Liver (tissue), 9 donors: ENCODE results near the gene PSMC4. TPM values are rescaled to one million over a fixed set of nuclear protein-coding genes. Genes with fewer than 3 reads are reported as not detected.
A peak's percentile ranks its signal among the peaks of the same experiment; 100 is the strongest.

Experiments used
- DNase-seq: peaks from one replicate; pipeline ENCODE4 v3.0.0-alpha.2; 2017; ENCODE audit warnings: low spot score
- H3K27ac ChIP-seq, 2 donors: one replicate each; pipeline ENCODE4 v1.7.0; 2013; ENCODE audit warnings: inconsistent platforms in 2 of 2, low read length in 2 of 2, control low read depth in 1 of 2, low read depth in 1 of 2, mild to moderate bottlenecking in 1 of 2
- H3K27me3 ChIP-seq, 4 donors: one replicate each; pipeline versions ENCODE4 v1.6.1 to v1.7.0; 2013; ENCODE audit warnings: low read length in 3 of 4, inconsistent platforms in 1 of 4, mild to moderate bottlenecking in 1 of 4, moderate library complexity in 1 of 4; ENCODE audit not compliant: control insufficient read depth in 4 of 4, insufficient read depth in 4 of 4
- H3K36me3 ChIP-seq, 4 donors: one replicate each; pipeline versions ENCODE4 v1.6.1 to v1.7.0; 2013; ENCODE audit warnings: low read length in 3 of 4, mild to moderate bottlenecking in 3 of 4, low read depth in 1 of 4, moderate library complexity in 1 of 4; ENCODE audit not compliant: control insufficient read depth in 4 of 4, insufficient read depth in 3 of 4
- H3K4me1 ChIP-seq, 4 donors: one replicate each; pipeline versions ENCODE4 v1.6.1 to v1.7.0; 2013; ENCODE audit warnings: low read length in 3 of 4, mild to moderate bottlenecking in 3 of 4, moderate library complexity in 1 of 4; ENCODE audit not compliant: control insufficient read depth in 4 of 4, insufficient read depth in 4 of 4
- H3K4me3 ChIP-seq, 3 donors: one replicate each; pipeline versions ENCODE4 v1.6.1 to v1.7.0; 2013; ENCODE audit warnings: low read length in 3 of 3, control low read depth in 1 of 3, low read depth in 1 of 3, mild to moderate bottlenecking in 1 of 3
- H3K9ac ChIP-seq, 2 donors: one replicate each; pipeline ENCODE4 v1.7.0; 2013; ENCODE audit warnings: low read length in 2 of 2, mild to moderate bottlenecking in 2 of 2, moderate library complexity in 2 of 2, control low read depth in 1 of 2, low read depth in 1 of 2
- H3K9me3 ChIP-seq, 4 donors: one replicate each; pipeline versions ENCODE4 v1.6.1 to v1.7.0; 2013; ENCODE audit warnings: low read length in 3 of 4; ENCODE audit not compliant: control insufficient read depth in 4 of 4
- ATF3 ChIP-seq: IDR thresholded peaks from 2 replicates; pipeline ENCODE4 v1.6.1; 2016; ENCODE audit warnings: antibody characterized with exemption
- CTCF ChIP-seq: fragments of 150-350 bp; IDR thresholded peaks from 2 replicates; pipeline ENCODE4 v1.5.1; 2017; ENCODE audit warnings: improper control_type of control experiment, low read depth, low read length; ENCODE audit not compliant: missing input control
- EGR1 ChIP-seq, 2 donors: IDR thresholded peaks; 2 replicates each; pipeline ENCODE4 v1.6.1; 2016 to 2018; ENCODE audit warnings: antibody characterized with exemption in 2 of 2, low read depth in 2 of 2
- FOXA1 ChIP-seq: IDR thresholded peaks from 2 replicates; pipeline ENCODE4 v1.6.1; 2016; ENCODE audit warnings: antibody characterized with exemption
- FOXA2 ChIP-seq: IDR thresholded peaks from 2 replicates; pipeline ENCODE4 v1.6.1; 2016; ENCODE audit warnings: antibody characterized with exemption
- GABPA ChIP-seq, 2 donors: IDR thresholded peaks in 1 of 2; conservative IDR thresholded peaks in 1 of 2; 2 replicates each; pipeline ENCODE4 v1.6.1; 2016; ENCODE audit warnings: antibody characterized with exemption in 2 of 2, mild to moderate bottlenecking in 1 of 2, moderate library complexity in 1 of 2
- HNF4A ChIP-seq, 2 donors: conservative IDR thresholded peaks; 2 replicates each; pipeline ENCODE4 v1.6.1; 2016; ENCODE audit warnings: antibody characterized with exemption in 2 of 2, mild to moderate bottlenecking in 2 of 2
- HNF4G ChIP-seq: IDR thresholded peaks from 2 replicates; pipeline ENCODE4 v1.6.1; 2016; ENCODE audit warnings: antibody characterized with exemption
- JUND ChIP-seq, 2 donors: IDR thresholded peaks; 2 replicates each; pipeline ENCODE4 v1.6.1; 2016; ENCODE audit warnings: antibody characterized with exemption in 2 of 2
- MAX ChIP-seq: IDR thresholded peaks from 2 replicates; pipeline ENCODE4 v1.6.1; 2016; ENCODE audit warnings: antibody characterized with exemption
- NR2F2 ChIP-seq: IDR thresholded peaks from 2 replicates; pipeline ENCODE4 v1.6.1; 2016; ENCODE audit warnings: antibody characterized with exemption
- RAD21 ChIP-seq, 2 donors: IDR thresholded peaks; 2 replicates each; pipeline ENCODE4 v1.6.1; 2016; ENCODE audit warnings: antibody characterized with exemption in 2 of 2, mild to moderate bottlenecking in 2 of 2
- REST ChIP-seq: IDR thresholded peaks from 2 replicates; pipeline ENCODE4 v1.6.1; 2016; ENCODE audit warnings: antibody characterized with exemption, mild to moderate bottlenecking
- RXRA ChIP-seq, 2 donors: IDR thresholded peaks; 2 replicates each; pipeline ENCODE4 v1.6.1; 2017 to 2018; ENCODE audit warnings: antibody characterized with exemption in 2 of 2, mild to moderate bottlenecking in 1 of 2
- SP1 ChIP-seq: IDR thresholded peaks from 2 replicates; pipeline ENCODE4 v1.6.1; 2018; ENCODE audit warnings: antibody characterized with exemption, mild to moderate bottlenecking
- TAF1 ChIP-seq: conservative IDR thresholded peaks from 2 replicates; pipeline ENCODE4 v1.6.1; 2016; ENCODE audit warnings: antibody characterized with exemption, mild to moderate bottlenecking
- YY1 ChIP-seq: IDR thresholded peaks from 2 replicates; pipeline ENCODE4 v1.6.1; 2016; ENCODE audit warnings: antibody characterized with exemption, mild to moderate bottlenecking
- ZBTB33 ChIP-seq: IDR thresholded peaks from 2 replicates; pipeline ENCODE4 v1.6.1; 2016; ENCODE audit warnings: antibody characterized with exemption
- WGBS: extraction: QIAGEN DNeasy Blood & Tissue Kit; methylation state at CpG from one replicate; pipeline ENCODE4 v1.1.7; 2013; 5-methylcytosine and 5-hydroxymethylcytosine counted together
- polyA plus RNA-seq, 2 donors: library from polyadenylated mRNA; stranded (reverse) in 1 of 2; unstranded in 1 of 2; fragments of 200-250 nt in 1 of 2; fragments of >200 nt in 1 of 2; fragmentation: Nextera tagmentation in 1 of 2; extraction: Ambion mirVana in 1 of 2; gene quantifications; one replicate each; pipeline versions ENCODE4 v1.2.1 to v1.2.3, GENCODE V29; 2013 to 2015
- total RNA-seq, 2 donors: library from RNA; depleted of rRNA; stranded (reverse); fragments of >200 nt; gene quantifications; one replicate each; pipeline ENCODE4 v1.2.3, GENCODE V29; 2014
- donor health status: healthy.
- donor health status: healthy.
- donor health status: healthy.
- donor health status: healthy.
- donor health status: healthy.

Gene PSMC4
- 10 to 100 TPM; 70.7 to 88.7 TPM for total RNA-seq
- polyA plus RNA-seq, result 10 to 100 TPM; 46.0 to 89.3 TPM

- Histone ChIP-seq H3K27ac (peak within 1 kb of the TSS; percentile 82 to 90), H3K9me3 (no peaks in the 10 kb centered on the region), H3K4me1 (peaks cover 4 to 22% (median 11%) of the 10 kb centered on the region in 4 donors), H3K36me3 (peaks cover 5 to 33% (median 18%) of the 10 kb centered on the region in 4 donors), H3K27me3 (no peaks in the 10 kb centered on the region), H3K4me3 (peak within 1 kb of the TSS; percentile 81 to 99 (median 92)), H3K9ac (peak within 1 kb of the TSS; percentile 92 to 93)
- TF ChIP-seq HNF4A (conservative IDR thresholded peaks at IDR 0.05) (no peak), GABPA (IDR thresholded peaks at IDR 0.05 in 1 of 2, conservative IDR thresholded peaks at IDR 0.05 in 1 of 2) (peak; percentile 92 to 98), RAD21 (IDR thresholded peaks at IDR 0.05) (peak; percentile 79 to 87), FOXA2 (no peak), MAX (peak; percentile 78), TAF1 (peak; percentile 90), NR2F2 (no peak), CTCF (peak; percentile 74), YY1 (peak; percentile 92), ATF3 (no peak), FOXA1 (no peak), EGR1 (IDR thresholded peaks at IDR 0.05; ENCODE audit: low read depth in 2 of 2) (peak in 1 of 2 donors; percentile 44), REST (peak; percentile 56), RXRA (IDR thresholded peaks at IDR 0.05) (peak; percentile 78 to 88), HNF4G (no peak), SP1 (peak; percentile 87), JUND (IDR thresholded peaks at IDR 0.05) (peak in 1 of 2 donors; percentile 47), ZBTB33 (no peak)
- WGBS, result under 1% methylated on average over 47 of the region's 47 CpGs
- DNase-seq, result peak; percentile 94
Observed at GRCh38 chr19:39970675-39971379, at the start of gene PSMC4. TSS of gene PSMC4 (plus strand) at chr19:39971165. CDS start at chr19:39971203, 38 bp downstream.
